ENCODE data around the gene MRPS18A.

GRCh38 chr6:43717389-43717788 is 29.8 kb upstream of the MRPS18A start:
- TF ChIP-seq, protein P1, sequence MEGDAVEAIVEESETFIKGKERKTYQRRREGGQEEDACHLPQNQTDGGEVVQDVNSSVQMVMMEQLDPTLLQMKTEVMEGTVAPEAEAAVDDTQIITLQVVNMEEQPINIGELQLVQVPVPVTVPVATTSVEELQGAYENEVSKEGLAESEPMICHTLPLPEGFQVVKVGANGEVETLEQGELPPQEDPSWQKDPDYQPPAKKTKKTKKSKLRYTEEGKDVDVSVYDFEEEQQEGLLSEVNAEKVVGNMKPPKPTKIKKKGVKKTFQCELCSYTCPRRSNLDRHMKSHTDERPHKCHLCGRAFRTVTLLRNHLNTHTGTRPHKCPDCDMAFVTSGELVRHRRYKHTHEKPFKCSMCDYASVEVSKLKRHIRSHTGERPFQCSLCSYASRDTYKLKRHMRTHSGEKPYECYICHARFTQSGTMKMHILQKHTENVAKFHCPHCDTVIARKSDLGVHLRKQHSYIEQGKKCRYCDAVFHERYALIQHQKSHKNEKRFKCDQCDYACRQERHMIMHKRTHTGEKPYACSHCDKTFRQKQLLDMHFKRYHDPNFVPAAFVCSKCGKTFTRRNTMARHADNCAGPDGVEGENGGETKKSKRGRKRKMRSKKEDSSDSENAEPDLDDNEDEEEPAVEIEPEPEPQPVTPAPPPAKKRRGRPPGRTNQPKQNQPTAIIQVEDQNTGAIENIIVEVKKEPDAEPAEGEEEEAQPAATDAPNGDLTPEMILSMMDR (conservative IDR thresholded peaks at IDR 0.05; ENCODE audit: low read depth in 2 of 2) = no peak
- TF ChIP-seq EZH2 (IDR thresholded peaks at IDR 0.05; ENCODE audit: low read depth, unreplicated experiment) (no peak), POLR2AphosphoS5 (IDR thresholded peaks at IDR 0.05; ENCODE audit: low read depth) (no peak), JUNB (IDR thresholded peaks at IDR 0.05; ENCODE audit: unreplicated experiment) (no peak), EZH2phosphoT487 (IDR thresholded peaks at IDR 0.05; ENCODE audit: unreplicated experiment) (no peak), NANOG (IDR thresholded peaks at IDR 0.05; ENCODE audit: borderline replicate concordance) (no peak), ZNF114 (CRISPR knock-in tag; IDR thresholded peaks at IDR 0.05) (no peak), CREB1 (CRISPR knock-in tag; IDR thresholded peaks at IDR 0.05; ENCODE audit: low read depth) (no peak), ZNF331 (CRISPR knock-in tag; IDR thresholded peaks at IDR 0.05; ENCODE audit: low read depth) (no peak)
- TF ChIP-seq, protein P2, sequence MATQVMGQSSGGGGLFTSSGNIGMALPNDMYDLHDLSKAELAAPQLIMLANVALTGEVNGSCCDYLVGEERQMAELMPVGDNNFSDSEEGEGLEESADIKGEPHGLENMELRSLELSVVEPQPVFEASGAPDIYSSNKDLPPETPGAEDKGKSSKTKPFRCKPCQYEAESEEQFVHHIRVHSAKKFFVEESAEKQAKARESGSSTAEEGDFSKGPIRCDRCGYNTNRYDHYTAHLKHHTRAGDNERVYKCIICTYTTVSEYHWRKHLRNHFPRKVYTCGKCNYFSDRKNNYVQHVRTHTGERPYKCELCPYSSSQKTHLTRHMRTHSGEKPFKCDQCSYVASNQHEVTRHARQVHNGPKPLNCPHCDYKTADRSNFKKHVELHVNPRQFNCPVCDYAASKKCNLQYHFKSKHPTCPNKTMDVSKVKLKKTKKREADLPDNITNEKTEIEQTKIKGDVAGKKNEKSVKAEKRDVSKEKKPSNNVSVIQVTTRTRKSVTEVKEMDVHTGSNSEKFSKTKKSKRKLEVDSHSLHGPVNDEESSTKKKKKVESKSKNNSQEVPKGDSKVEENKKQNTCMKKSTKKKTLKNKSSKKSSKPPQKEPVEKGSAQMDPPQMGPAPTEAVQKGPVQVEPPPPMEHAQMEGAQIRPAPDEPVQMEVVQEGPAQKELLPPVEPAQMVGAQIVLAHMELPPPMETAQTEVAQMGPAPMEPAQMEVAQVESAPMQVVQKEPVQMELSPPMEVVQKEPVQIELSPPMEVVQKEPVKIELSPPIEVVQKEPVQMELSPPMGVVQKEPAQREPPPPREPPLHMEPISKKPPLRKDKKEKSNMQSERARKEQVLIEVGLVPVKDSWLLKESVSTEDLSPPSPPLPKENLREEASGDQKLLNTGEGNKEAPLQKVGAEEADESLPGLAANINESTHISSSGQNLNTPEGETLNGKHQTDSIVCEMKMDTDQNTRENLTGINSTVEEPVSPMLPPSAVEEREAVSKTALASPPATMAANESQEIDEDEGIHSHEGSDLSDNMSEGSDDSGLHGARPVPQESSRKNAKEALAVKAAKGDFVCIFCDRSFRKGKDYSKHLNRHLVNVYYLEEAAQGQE (IDR thresholded peaks at IDR 0.05; ENCODE audit: unreplicated experiment) = no peak
- TF ChIP-seq, protein P3, sequence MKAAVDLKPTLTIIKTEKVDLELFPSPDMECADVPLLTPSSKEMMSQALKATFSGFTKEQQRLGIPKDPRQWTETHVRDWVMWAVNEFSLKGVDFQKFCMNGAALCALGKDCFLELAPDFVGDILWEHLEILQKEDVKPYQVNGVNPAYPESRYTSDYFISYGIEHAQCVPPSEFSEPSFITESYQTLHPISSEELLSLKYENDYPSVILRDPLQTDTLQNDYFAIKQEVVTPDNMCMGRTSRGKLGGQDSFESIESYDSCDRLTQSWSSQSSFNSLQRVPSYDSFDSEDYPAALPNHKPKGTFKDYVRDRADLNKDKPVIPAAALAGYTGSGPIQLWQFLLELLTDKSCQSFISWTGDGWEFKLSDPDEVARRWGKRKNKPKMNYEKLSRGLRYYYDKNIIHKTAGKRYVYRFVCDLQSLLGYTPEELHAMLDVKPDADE (IDR thresholded peaks at IDR 0.05) = no peak
- TF ChIP-seq, protein P4, sequence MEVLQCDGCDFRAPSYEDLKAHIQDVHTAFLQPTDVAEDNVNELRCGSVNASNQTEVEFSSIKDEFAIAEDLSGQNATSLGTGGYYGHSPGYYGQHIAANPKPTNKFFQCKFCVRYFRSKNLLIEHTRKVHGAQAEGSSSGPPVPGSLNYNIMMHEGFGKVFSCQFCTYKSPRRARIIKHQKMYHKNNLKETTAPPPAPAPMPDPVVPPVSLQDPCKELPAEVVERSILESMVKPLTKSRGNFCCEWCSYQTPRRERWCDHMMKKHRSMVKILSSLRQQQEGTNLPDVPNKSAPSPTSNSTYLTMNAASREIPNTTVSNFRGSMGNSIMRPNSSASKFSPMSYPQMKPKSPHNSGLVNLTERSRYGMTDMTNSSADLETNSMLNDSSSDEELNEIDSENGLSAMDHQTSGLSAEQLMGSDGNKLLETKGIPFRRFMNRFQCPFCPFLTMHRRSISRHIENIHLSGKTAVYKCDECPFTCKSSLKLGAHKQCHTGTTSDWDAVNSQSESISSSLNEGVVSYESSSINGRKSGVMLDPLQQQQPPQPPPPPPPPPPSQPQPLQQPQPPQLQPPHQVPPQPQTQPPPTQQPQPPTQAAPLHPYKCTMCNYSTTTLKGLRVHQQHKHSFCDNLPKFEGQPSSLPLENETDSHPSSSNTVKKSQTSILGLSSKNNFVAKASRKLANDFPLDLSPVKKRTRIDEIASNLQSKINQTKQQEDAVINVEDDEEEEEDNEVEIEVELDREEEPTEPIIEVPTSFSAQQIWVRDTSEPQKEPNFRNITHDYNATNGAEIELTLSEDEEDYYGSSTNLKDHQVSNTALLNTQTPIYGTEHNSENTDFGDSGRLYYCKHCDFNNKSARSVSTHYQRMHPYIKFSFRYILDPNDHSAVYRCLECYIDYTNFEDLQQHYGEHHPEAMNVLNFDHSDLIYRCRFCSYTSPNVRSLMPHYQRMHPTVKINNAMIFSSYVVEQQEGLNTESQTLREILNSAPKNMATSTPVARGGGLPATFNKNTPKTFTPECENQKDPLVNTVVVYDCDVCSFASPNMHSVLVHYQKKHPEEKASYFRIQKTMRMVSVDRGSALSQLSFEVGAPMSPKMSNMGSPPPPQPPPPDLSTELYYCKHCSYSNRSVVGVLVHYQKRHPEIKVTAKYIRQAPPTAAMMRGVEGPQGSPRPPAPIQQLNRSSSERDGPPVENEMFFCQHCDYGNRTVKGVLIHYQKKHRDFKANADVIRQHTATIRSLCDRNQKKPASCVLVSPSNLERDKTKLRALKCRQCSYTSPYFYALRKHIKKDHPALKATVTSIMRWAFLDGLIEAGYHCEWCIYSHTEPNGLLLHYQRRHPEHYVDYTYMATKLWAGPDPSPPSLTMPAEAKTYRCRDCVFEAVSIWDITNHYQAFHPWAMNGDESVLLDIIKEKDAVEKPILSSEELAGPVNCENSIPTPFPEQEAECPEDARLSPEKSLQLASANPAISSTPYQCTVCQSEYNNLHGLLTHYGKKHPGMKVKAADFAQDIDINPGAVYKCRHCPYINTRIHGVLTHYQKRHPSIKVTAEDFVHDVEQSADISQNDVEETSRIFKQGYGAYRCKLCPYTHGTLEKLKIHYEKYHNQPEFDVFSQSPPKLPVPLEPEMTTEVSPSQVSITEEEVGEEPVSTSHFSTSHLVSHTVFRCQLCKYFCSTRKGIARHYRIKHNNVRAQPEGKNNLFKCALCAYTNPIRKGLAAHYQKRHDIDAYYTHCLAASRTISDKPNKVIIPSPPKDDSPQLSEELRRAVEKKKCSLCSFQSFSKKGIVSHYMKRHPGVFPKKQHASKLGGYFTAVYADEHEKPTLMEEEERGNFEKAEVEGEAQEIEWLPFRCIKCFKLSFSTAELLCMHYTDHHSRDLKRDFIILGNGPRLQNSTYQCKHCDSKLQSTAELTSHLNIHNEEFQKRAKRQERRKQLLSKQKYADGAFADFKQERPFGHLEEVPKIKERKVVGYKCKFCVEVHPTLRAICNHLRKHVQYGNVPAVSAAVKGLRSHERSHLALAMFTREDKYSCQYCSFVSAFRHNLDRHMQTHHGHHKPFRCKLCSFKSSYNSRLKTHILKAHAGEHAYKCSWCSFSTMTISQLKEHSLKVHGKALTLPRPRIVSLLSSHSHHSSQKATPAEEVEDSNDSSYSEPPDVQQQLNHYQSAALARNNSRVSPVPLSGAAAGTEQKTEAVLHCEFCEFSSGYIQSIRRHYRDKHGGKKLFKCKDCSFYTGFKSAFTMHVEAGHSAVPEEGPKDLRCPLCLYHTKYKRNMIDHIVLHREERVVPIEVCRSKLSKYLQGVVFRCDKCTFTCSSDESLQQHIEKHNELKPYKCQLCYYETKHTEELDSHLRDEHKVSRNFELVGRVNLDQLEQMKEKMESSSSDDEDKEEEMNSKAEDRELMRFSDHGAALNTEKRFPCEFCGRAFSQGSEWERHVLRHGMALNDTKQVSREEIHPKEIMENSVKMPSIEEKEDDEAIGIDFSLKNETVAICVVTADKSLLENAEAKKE (CRISPR knock-in tag; IDR thresholded peaks at IDR 0.05) = no peak

All from GM23338 (cell line).